Skeletal muscle satellite cell (primary cell): ENCODE data around the gene MAPT.

Experiments
- H3K27me3 ChIP-seq: 2 replicates; pipeline ENCODE4 v1.7.0; 2013; ENCODE audit warnings: low read length; ENCODE audit not compliant: control insufficient read depth, insufficient read depth
- H3K36me3 ChIP-seq: 2 replicates; pipeline ENCODE4 v1.7.0; 2013; ENCODE audit warnings: mild to moderate bottlenecking, control low read depth, low read length; ENCODE audit not compliant: insufficient read depth
- H3K4me1 ChIP-seq: 2 replicates; pipeline ENCODE4 v1.7.0; 2013; ENCODE audit warnings: low read length; ENCODE audit not compliant: control insufficient read depth, insufficient read depth
- H3K4me2 ChIP-seq: 2 replicates; pipeline ENCODE4 v1.7.0; 2013; ENCODE audit warnings: mild to moderate bottlenecking, low read length
- H3K4me3 ChIP-seq: 2 replicates; pipeline ENCODE4 v1.7.0; 2013; ENCODE audit warnings: low read length
- H3K9ac ChIP-seq: 2 replicates; pipeline ENCODE4 v1.7.0; 2013; ENCODE audit warnings: mild to moderate bottlenecking, low read depth, low read length, moderate library complexity
- H3K9me3 ChIP-seq: replicated peaks from 2 replicates; pipeline ENCODE4 v1.7.0; 2013; ENCODE audit warnings: mild to moderate bottlenecking, control low read depth, low read length

The MAPT gene

DNA sequence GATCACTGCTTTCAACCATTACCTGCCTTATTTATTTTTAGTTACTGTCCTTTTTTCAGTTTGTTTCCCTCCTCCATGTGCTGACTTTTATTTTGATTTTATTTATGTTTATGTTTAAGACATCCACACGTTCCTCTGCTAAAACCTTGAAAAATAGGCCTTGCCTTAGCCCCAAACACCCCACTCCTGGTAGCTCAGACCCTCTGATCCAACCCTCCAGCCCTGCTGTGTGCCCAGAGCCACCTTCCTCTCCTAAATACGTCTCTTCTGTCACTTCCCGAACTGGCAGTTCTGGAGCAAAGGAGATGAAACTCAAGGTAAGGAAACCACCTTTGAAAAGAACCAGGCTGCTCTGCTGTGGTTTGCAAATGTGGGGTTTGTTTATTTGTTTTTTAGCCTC lies 95.4 kb downstream of the MAPT start:
- Histone ChIP-seq H3K27me3 (peaks cover 26% of the 10 kb centered on the region), H3K9me3 (no peaks in the 10 kb centered on the region), H3K4me2 (no peak overlapping the region), H3K9ac (no peak overlapping the region), H3K36me3 (no peaks in the 10 kb centered on the region), H3K4me1 (no peaks in the 10 kb centered on the region), H3K4me3 (no peak overlapping the region)

DNA sequence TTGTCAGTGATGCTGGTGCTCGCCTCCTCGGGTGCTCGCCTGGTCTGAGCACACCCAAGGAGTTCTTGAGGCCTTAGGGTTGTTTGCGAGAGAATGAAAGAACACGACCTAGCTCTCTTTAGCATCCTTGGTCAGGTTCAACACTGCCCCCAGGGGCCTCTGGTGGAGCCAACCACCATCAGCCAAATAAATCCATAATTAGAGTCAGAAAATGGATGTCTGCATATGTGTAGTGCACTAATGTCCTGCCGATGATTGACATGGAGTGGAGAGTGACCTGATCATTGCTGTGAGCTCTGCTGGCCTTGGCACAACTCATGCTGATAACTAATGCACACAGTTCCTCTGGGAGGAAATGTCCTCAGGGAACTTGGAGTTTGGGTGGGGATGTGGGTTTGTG lies 96.5 kb downstream of the MAPT start:
- Histone ChIP-seq H3K4me1 (no peaks in the 10 kb centered on the region), H3K9me3 (no peaks in the 10 kb centered on the region), H3K4me2 (no peak overlapping the region), H3K36me3 (no peaks in the 10 kb centered on the region), H3K4me3 (no peak overlapping the region), H3K27me3 (peaks cover 29% of the 10 kb centered on the region), H3K9ac (no peak overlapping the region)

DNA sequence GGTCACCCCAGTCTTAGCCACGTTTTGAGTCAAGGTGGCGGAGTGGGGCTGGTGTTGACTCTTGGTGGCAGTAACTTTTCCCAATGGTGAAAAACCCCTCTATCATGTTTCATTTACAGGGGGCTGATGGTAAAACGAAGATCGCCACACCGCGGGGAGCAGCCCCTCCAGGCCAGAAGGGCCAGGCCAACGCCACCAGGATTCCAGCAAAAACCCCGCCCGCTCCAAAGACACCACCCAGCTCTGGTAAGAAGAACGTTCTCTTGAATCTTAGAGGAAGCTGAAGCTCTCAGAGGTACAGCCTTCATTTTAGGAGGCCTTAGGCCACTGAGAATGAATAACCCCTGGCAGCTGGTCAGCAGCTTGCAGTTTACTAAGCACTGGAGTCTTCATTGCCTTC lies 97.0 kb downstream of the MAPT start:
- no peak overlapping the region for H3K4me3 ChIP-seq

DNA sequence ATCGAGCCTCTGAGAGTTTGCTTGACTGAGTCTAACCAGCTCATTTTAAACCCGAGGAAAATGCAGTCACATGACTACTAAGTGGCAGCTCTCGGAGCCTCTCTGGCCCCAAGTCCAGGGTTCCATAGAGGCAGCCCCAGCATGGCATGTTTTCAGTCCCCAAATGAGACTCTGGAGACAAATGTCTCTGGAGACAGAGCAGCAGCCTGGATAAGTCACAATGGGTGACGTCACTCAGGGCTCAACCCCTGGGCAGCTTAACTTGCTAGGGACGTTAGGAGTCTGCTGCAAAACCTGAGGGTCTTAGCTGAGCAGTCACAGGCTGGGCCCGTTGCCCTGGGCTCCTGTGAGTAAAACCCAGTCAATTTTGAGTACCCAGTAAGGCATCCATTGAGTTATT lies 97.8 kb downstream of the MAPT start:
- peaks cover 19% of the 10 kb centered on the region for H3K27me3 ChIP-seq
- no peak overlapping the region for H3K4me2 ChIP-seq

More for the DNA sequence above, 97.0 kb downstream of the MAPT start:
- Histone ChIP-seq H3K36me3 (no peaks in the 10 kb centered on the region), H3K4me1 (no peaks in the 10 kb centered on the region), H3K4me2 (no peak overlapping the region), H3K9ac (no peak overlapping the region), H3K27me3 (peaks cover 24% of the 10 kb centered on the region), H3K9me3 (no peaks in the 10 kb centered on the region)

DNA sequence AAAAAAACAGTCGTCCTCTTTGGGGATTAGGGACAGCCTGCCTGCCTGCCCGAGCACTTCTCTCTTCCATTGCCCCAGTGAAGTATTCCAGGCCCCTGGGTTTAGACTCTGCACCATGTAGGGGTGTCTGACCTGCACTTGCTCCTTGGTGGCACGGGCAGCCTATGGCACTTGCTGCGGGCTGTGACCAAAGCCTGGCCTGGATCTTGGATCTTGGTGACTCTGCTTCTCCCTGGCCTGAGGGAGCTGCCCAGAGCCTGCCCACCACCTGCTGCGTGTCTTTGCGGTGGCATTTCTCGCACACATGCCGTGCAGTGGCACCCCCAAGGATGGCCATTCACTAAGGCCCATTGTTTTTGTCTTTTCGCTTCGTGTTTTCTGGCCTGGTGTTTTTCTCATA lies 98.5 kb downstream of the MAPT start:
- no peaks in the 10 kb centered on the region for H3K36me3 ChIP-seq
- no peak overlapping the region for H3K9ac ChIP-seq
- no peaks in the 10 kb centered on the region for H3K9me3 ChIP-seq
- peaks cover 13% of the 10 kb centered on the region for H3K27me3 ChIP-seq
- peaks cover 7% of the 10 kb centered on the region for H3K4me1 ChIP-seq
- H3K4me2 ChIP-seq: no peak overlapping the region
- no peak overlapping the region for H3K4me3 ChIP-seq

More for the DNA sequence above, 97.8 kb downstream of the MAPT start:
- Histone ChIP-seq H3K4me3 (no peak overlapping the region), H3K9me3 (no peaks in the 10 kb centered on the region), H3K36me3 (no peaks in the 10 kb centered on the region), H3K4me1 (peaks cover under 1% of the 10 kb centered on the region), H3K9ac (no peak overlapping the region)

DNA sequence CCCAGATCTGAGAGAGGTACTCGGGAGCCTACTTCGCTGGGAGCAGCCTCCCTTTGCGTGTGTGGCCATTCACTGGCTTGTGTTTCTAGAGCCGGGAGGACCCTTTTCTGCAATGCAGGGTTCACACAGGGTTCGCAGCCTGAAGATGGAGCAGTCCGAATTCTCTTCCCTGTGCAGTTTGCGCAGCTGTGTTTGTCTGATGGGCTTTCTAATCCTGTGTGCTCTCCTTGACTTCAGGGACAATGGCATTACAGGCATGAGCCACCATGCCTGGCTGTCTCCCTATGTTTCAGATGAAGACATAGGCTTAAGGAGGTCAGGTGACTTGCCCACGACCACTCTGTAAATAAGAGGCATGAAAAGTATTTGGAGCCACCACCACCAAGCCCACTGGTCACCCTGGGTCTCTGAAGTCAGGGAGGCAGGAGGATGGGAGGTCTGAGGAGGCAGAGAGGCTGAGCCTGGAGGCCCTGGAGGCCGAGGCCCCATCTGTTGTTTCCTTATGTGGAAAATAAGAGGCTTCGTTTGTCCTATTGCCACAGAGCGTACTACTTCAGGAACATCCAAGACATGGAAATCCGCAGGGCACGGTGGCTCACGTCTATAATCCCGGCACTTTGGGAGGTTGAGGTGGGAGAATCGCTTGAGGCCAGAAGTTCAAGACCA lies 99.7 kb downstream of the MAPT start:
- H3K4me3 ChIP-seq: no peak overlapping the region
- H3K4me1 ChIP-seq: peaks cover 7% of the 10 kb centered on the region
- no peak overlapping the region for H3K9ac ChIP-seq
- peaks cover 9% of the 10 kb centered on the region for H3K27me3 ChIP-seq
- H3K4me2 ChIP-seq: no peak overlapping the region
- H3K36me3 ChIP-seq: no peaks in the 10 kb centered on the region
- no peaks in the 10 kb centered on the region for H3K9me3 ChIP-seq

DNA sequence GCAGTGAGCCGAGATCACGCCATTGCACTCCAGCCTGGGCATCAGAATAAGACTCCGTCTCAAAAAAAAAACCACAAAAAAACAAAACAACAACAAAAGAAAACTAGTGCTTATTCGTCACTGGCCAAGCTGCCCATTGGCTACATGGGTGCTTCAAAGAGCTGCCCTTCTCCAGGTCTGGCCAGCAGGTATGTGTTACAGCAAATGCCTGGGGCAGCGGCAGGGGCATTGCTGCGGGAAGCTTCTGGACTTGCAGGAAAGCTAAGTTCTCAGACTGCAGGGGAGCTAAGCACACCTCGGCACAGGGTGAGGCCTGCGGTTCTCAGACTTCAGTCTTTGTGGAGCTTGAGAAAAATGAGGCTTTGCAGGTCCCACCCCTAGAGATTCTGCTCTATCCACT lies 100.6 kb downstream of the MAPT start:
- Histone ChIP-seq H3K4me3 (no peak overlapping the region), H3K36me3 (no peaks in the 10 kb centered on the region), H3K4me2 (no peak overlapping the region), H3K9me3 (no peaks in the 10 kb centered on the region), H3K27me3 (peaks cover 8% of the 10 kb centered on the region), H3K9ac (no peak overlapping the region), H3K4me1 (peaks cover 7% of the 10 kb centered on the region)

DNA sequence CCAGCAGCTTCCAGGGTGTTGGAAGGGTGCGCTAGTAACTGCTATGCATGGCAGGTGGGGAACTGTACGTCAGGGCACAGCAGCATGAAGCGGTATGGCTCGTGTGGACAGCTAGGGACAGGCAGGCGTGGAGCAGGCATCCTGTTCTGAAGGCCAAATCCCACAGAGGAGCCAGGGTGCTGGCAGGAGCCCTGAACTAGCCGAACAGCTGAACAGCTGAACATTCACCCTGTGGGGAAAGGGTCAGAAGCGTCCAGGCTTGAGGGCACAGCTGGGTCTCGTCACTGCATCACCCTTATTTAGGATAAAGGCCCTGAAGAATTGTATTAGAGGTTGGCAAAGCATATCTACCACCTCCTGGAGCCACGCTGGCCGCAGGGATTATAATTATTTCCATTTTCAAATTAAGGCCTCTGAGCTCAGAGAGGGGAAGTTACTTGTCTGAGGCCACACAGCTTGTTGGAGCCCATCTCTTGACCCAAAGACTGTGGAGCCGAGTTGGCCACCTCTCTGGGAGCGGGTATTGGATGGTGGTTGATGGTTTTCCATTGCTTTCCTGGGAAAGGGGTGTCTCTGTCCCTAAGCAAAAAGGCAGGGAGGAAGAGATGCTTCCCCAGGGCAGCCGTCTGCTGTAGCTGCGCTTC lies 101.4 kb downstream of the MAPT start:
- no peaks in the 10 kb centered on the region for H3K36me3 ChIP-seq
- no peak overlapping the region for H3K4me2 ChIP-seq
- no peak overlapping the region for H3K9ac ChIP-seq
- H3K9me3 ChIP-seq: no peaks in the 10 kb centered on the region
- H3K4me3 ChIP-seq: no peak overlapping the region
- H3K4me1 ChIP-seq: peaks cover 7% of the 10 kb centered on the region
- peaks cover 9% of the 10 kb centered on the region for H3K27me3 ChIP-seq

DNA sequence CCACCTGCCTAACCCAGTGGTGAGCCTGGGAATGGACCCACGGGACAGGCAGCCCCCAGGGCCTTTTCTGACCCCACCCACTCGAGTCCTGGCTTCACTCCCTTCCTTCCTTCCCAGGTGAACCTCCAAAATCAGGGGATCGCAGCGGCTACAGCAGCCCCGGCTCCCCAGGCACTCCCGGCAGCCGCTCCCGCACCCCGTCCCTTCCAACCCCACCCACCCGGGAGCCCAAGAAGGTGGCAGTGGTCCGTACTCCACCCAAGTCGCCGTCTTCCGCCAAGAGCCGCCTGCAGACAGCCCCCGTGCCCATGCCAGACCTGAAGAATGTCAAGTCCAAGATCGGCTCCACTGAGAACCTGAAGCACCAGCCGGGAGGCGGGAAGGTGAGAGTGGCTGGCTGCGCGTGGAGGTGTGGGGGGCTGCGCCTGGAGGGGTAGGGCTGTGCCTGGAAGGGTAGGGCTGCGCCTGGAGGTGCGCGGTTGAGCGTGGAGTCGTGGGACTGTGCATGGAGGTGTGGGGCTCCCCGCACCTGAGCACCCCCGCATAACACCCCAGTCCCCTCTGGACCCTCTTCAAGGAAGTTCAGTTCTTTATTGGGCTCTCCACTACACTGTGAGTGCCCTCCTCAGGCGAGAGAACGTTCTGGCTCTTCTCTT lies 102.1 kb downstream of the MAPT start:
- Histone ChIP-seq H3K4me2 (no peak overlapping the region), H3K27me3 (peaks cover 10% of the 10 kb centered on the region), H3K9ac (no peak overlapping the region), H3K9me3 (no peaks in the 10 kb centered on the region), H3K4me1 (peaks cover 7% of the 10 kb centered on the region), H3K4me3 (no peak overlapping the region), H3K36me3 (no peaks in the 10 kb centered on the region)

DNA sequence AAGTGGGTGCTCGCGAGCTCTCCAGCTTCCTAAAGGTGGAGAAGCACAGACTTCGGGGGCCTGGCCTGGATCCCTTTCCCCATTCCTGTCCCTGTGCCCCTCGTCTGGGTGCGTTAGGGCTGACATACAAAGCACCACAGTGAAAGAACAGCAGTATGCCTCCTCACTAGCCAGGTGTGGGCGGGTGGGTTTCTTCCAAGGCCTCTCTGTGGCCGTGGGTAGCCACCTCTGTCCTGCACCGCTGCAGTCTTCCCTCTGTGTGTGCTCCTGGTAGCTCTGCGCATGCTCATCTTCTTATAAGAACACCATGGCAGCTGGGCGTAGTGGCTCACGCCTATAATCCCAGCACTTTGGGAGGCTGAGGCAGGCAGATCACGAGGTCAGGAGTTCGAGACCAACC lies 102.8 kb downstream of the MAPT start:
- H3K4me1 ChIP-seq: peaks cover 7% of the 10 kb centered on the region
- no peak overlapping the region for H3K4me3 ChIP-seq
- peaks cover 18% of the 10 kb centered on the region for H3K27me3 ChIP-seq
- H3K36me3 ChIP-seq: no peaks in the 10 kb centered on the region
- H3K9ac ChIP-seq: no peak overlapping the region
- H3K4me2 ChIP-seq: no peak overlapping the region
- no peaks in the 10 kb centered on the region for H3K9me3 ChIP-seq

DNA sequence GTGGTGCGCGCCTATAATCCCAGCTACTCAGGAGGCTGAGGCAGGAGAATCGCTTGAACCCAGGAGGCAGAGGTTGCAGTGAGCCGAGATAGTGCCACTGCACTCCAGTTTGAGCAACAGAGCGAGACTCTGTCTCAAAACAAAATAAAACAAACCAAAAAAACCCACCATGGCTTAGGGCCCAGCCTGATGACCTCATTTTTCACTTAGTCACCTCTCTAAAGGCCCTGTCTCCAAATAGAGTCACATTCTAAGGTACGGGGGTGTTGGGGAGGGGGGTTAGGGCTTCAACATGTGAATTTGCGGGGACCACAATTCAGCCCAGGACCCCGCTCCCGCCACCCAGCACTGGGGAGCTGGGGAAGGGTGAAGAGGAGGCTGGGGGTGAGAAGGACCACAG lies 103.3 kb downstream of the MAPT start:
- Histone ChIP-seq H3K4me1 (peaks cover 7% of the 10 kb centered on the region), H3K9me3 (no peaks in the 10 kb centered on the region), H3K4me2 (no peak overlapping the region), H3K9ac (no peak overlapping the region), H3K27me3 (peaks cover 19% of the 10 kb centered on the region), H3K4me3 (no peak overlapping the region), H3K36me3 (no peaks in the 10 kb centered on the region)
